Omental fat pad (tissue), 4 donors: ENCODE data around the gene FAM83C. TPM values are rescaled to one million over a fixed set of nuclear protein-coding genes. Genes with fewer than 3 reads are reported as not detected.

Source experiments
- ATAC-seq: fragments of 150-250 bp; one replicate; pipeline ENCODE4 v1.9.1; 2016; ENCODE audit warnings: mild to moderate bottlenecking, moderate library complexity; ENCODE audit not compliant: low FRiP score
- DNase-seq: peaks from one replicate; pipeline ENCODE4 v3.0.0-alpha.2; 2019; ENCODE audit warnings: low spot score
- CTCF ChIP-seq, 3 donors: fragments of 450-650 bp; IDR thresholded peaks; one replicate each; pipeline ENCODE4 v1.5.1; 2016 to 2017; ENCODE audit warnings: antibody characterized with exemption in 3 of 3, mild to moderate bottlenecking in 3 of 3, moderate library complexity in 2 of 3
- total RNA-seq, 4 donors: library from RNA; depleted of rRNA; stranded (reverse); fragments of >200 nt; gene quantifications; one replicate each; pipeline ENCODE4 v1.1.0, GENCODE V29; 2016

FAM83C gene
- total RNA-seq, 4 donors from 2014 or later = 0.09 TPM; not detected in 3

- DNase-seq = no peak
- TF ChIP-seq CTCF (IDR thresholded peaks at IDR 0.05) = no peak
- no peak for ATAC-seq
Observed at GRCh38 chr20:35292504-35293285, 470 bp upstream of the FAM83C start.

GRCh38 chr20:35290887-35291417, 1.3 kb downstream of the FAM83C start:
- TF ChIP-seq CTCF (IDR thresholded peaks at IDR 0.05) = no peak
- ATAC-seq (no peak), DNase-seq (no peak)

GRCh38 chr20:35290186-35290886, 1.9 kb downstream of the FAM83C start:
- ATAC-seq (no peak), DNase-seq (no peak)
- TF ChIP-seq CTCF (IDR thresholded peaks at IDR 0.05) = no peak

DNA sequence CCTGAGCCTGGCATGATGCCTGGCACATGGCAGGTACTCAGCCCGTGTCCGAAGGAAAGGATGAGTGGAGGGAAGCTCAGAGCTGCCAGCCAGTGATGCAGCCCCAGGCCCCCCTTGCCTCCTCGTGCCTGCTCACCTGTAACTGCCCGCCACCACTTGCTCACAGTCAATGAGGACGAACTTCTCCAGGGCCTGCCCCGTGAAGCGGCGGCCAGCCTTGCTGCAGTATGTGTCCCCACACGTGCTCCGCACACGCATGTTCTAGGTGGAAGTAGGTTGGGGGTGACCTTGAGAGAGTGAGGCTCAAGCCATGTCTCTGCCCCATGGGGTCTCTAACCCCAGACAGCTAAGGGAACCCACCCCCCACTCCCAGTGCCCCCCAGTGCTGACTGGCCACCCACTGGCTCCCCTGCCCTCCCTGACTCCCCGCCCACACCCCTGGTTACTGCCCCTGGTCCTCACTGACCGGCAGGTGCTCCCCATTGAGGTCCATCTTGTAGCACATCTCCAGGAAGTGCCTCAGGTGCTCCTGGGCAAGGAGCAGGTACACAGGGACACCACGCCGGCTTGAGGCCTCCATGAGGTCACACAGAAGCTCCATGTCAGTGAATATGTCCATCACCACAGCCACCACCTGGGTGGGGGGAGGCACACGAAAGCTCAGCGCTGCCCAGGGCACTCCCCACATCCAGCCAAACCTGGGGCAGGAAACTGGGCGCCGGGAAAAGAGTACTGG, 3.7 kb downstream of the FAM83C start:
- DNase-seq (no peak), ATAC-seq (no peak)
- no peak for TF ChIP-seq CTCF (IDR thresholded peaks at IDR 0.05)

GRCh38 chr20:35287509-35288324, 4.5 kb downstream of the FAM83C start:
- DNase-seq (no peak), ATAC-seq (no peak)
- no peak for TF ChIP-seq CTCF (IDR thresholded peaks at IDR 0.05)

- ATAC-seq = no peak
- no peak for DNase-seq
- no peak for TF ChIP-seq CTCF (IDR thresholded peaks at IDR 0.05)
Observed at GRCh38 chr20:35286899-35287508, 5.2 kb downstream of the FAM83C start.
